KOPT-K1 (cell line): Measurements from ENCODE around the gene ZNF641.
"Not testable (repeated sequence)": the region's sequence is repeated elsewhere in the genome, so short reads cannot be mapped to it uniquely, and the experiment has no call there.

Source experiments
- H3K27ac ChIP-seq: fragments of 200-600 bp; sonication (generic); 2 replicates; pipeline ENCODE4 v1.5.1; 2016; ENCODE audit warnings: antibody characterized with exemption, mild to moderate bottlenecking, low read depth, low read length; ENCODE audit not compliant: poor library complexity, severe bottlenecking
- H3K36me3 ChIP-seq: fragments of 200-600 bp; sonication (generic); 2 replicates; pipeline ENCODE4 v1.5.1; 2017; ENCODE audit warnings: antibody characterized with exemption, mild to moderate bottlenecking, low read length, moderate library complexity; ENCODE audit not compliant: insufficient read depth
- H3K9me3 ChIP-seq: fragments of 200-600 bp; sonication (generic); 2 replicates; pipeline ENCODE4 v1.5.1; 2017; ENCODE audit warnings: antibody characterized with exemption, low read length, mild to moderate bottlenecking; ENCODE audit not compliant: insufficient read depth, poor library complexity, severe bottlenecking

The ZNF641 gene

GRCh38 chr12:48351022-48351708 is 446 bp upstream of the ZNF641 start:
- Histone ChIP-seq H3K27ac (peak overlapping the region; percentile 46), H3K36me3 (peaks cover 17% of the 10 kb centered on the region; the same call in 1 of the 2 replicates), H3K9me3 (no peaks in the 10 kb centered on the region)

GRCh38 chr12:48349471-48349870 is 1.2 kb downstream of the ZNF641 start:
- H3K9me3 ChIP-seq = no peaks in the 10 kb centered on the region
- no peak overlapping the region for H3K27ac ChIP-seq
- H3K36me3 ChIP-seq = peaks cover 32% of the 10 kb centered on the region; the same call in 1 of the 2 replicates

GRCh38 chr12:48342980-48343379 is 7.7 kb downstream of the ZNF641 start:
- H3K36me3 ChIP-seq = peaks cover 48% of the 10 kb centered on the region
- no peak overlapping the region for H3K27ac ChIP-seq
- H3K9me3 ChIP-seq = no peaks in the 10 kb centered on the region

- Histone ChIP-seq H3K36me3 (peaks cover 28% of the 10 kb centered on the region), H3K27ac (no peak overlapping the region), H3K9me3 (no peaks in the 10 kb centered on the region)
These were observed 9.8 kb downstream of the ZNF641 start for GRCh38 chr12:48340943-48341342.

GRCh38 chr12:48339442-48340117 is 11.1 kb downstream of the ZNF641 start:
- no peak overlapping the region for H3K27ac ChIP-seq

GRCh38 chr12:48336564-48336963 is 14.2 kb downstream of the ZNF641 start:
- no peaks in the 10 kb centered on the region for H3K9me3 ChIP-seq
- H3K27ac ChIP-seq = no peak overlapping the region
- no peaks in the 10 kb centered on the region for H3K36me3 ChIP-seq

More at GRCh38 chr12:48339442-48340117, 11.1 kb downstream of the ZNF641 start:
- Histone ChIP-seq H3K9me3 (no peaks in the 10 kb centered on the region), H3K36me3 (peaks cover 16% of the 10 kb centered on the region)

GRCh38 chr12:48336061-48336460 is 14.7 kb downstream of the ZNF641 start:
- Histone ChIP-seq H3K36me3 (no peaks in the 10 kb centered on the region), H3K27ac (no peak overlapping the region), H3K9me3 (no peaks in the 10 kb centered on the region)

- no peaks in the 10 kb centered on the region for H3K9me3 ChIP-seq
- H3K36me3 ChIP-seq = no peaks in the 10 kb centered on the region
- no peak overlapping the region for H3K27ac ChIP-seq
These were observed 15.9 kb downstream of the ZNF641 start for GRCh38 chr12:48334808-48335207.

GRCh38 chr12:48333680-48334079 is 17.0 kb downstream of the ZNF641 start:
- H3K9me3 ChIP-seq, H3K36me3 ChIP-seq, H3K27ac ChIP-seq: not testable (repeated sequence)

- H3K9me3 ChIP-seq = no peaks in the 10 kb centered on the region
- H3K36me3 ChIP-seq = no peaks in the 10 kb centered on the region
These were observed 19.3 kb downstream of the ZNF641 start for GRCh38 chr12:48331399-48331798.

GRCh38 chr12:48329199-48329939 is 21.4 kb downstream of the ZNF641 start:
- H3K27ac ChIP-seq = no peak overlapping the region
- no peaks in the 10 kb centered on the region for H3K36me3 ChIP-seq
- no peaks in the 10 kb centered on the region for H3K9me3 ChIP-seq

More at GRCh38 chr12:48331399-48331798, 19.3 kb downstream of the ZNF641 start:
- no peak overlapping the region for H3K27ac ChIP-seq

GRCh38 chr12:48316491-48316890 is 34.2 kb downstream of the ZNF641 start:
- Histone ChIP-seq H3K36me3 (no peaks in the 10 kb centered on the region), H3K9me3 (peaks cover 11% of the 10 kb centered on the region), H3K27ac (no peak overlapping the region)

- H3K9me3 ChIP-seq = peaks cover 7% of the 10 kb centered on the region
- no peak overlapping the region for H3K27ac ChIP-seq
- no peaks in the 10 kb centered on the region for H3K36me3 ChIP-seq
These were observed 39.4 kb downstream of the ZNF641 start for GRCh38 chr12:48311313-48311712.

GRCh38 chr12:48307269-48307668 is 43.5 kb downstream of the ZNF641 start:
- Histone ChIP-seq H3K9me3 (no peaks in the 10 kb centered on the region), H3K27ac (no peak overlapping the region), H3K36me3 (no peaks in the 10 kb centered on the region)

GRCh38 chr12:48305190-48305589 is 45.5 kb downstream of the ZNF641 start:
- Histone ChIP-seq H3K9me3 (no peaks in the 10 kb centered on the region), H3K27ac (no peak overlapping the region), H3K36me3 (no peaks in the 10 kb centered on the region)
